Measurements from ENCODE around the gene LLGL2. TPM values are rescaled to one million over a fixed set of nuclear protein-coding genes. Genes with fewer than 3 reads are reported as not detected.
"Not testable (repeated sequence)": the region's sequence is repeated elsewhere in the genome, so short reads cannot be mapped to it uniquely, and the experiment has no call there.

Gene LLGL2
- polyA plus RNA-seq, 3 donors from 2014 or later = 81.2 to 137 (median 84.4) TPM

DNA sequence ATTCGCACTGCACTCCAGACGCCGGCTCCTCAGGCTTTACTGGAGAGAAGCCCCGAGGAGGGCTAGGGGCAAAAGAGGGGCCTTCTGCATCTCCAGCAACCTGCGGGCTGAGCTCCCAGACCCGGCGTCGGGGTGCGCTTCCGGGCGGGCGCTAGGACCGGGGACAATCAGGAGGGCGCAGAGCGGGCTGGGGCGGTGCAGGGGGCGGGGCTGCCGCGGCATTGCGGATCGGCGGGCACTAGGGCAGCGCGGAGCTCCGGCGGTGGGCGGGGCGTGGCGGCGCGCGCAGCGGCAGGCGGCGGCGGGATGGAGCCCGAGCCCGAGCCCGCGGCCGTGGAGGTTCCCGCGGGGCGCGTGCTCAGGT is 9.3 kb upstream of the LLGL2 start, which contains the start of gene TSEN54:
Gene TSEN54, plus strand, starts transcription at position 274 of the 364 bp plus-strand sequence. Its CDS starts 33 bp downstream, at position 307.
- Mint-ChIP-seq H3K27ac (peak within 1 kb of the TSS; percentile 96 to 100 (median 98)), H3K4me3 (peak within 1 kb of the TSS; percentile 87 to 95 (median 91)), H3K9me3 (no peaks in the 10 kb centered on the region), H3K27me3 (ENCODE audit: low read depth in 3 of 3) (peaks cover 3 to 17% (median 16%) of the 10 kb centered on the region in 3 donors), H3K4me1 (peaks cover 30 to 33% of the 10 kb centered on the region in 2 donors), H3K36me3 (peaks cover 6 to 14% (median 8%) of the 10 kb centered on the region in 3 donors)
- DNase-seq = peak; percentile 92 to 94 (median 94)

GRCh38 chr17:75516619-75517296 is 8.7 kb upstream of the LLGL2 start:
- Mint-ChIP-seq H3K27ac (peak overlapping the region; percentile 96 to 100 (median 98)), H3K9me3 (no peaks in the 10 kb centered on the region), H3K36me3 (peaks cover 6 to 15% (median 8%) of the 10 kb centered on the region in 3 donors), H3K4me1 (peaks cover 30 to 33% of the 10 kb centered on the region in 2 donors), H3K4me3 (peak overlapping the region; percentile 86 to 95 (median 91)), H3K27me3 (ENCODE audit: low read depth in 3 of 3) (peaks cover 3 to 17% (median 16%) of the 10 kb centered on the region in 3 donors)
- DNase-seq = peak; percentile 33 to 41 (median 38)

- H3K36me3 Mint-ChIP-seq = peaks cover 8 to 17% (median 10%) of the 10 kb centered on the region in 3 donors
- no peaks in the 10 kb centered on the region for H3K9me3 Mint-ChIP-seq
- H3K27me3 Mint-ChIP-seq (ENCODE audit: low read depth in 3 of 3) = peaks cover 3 to 17% (median 16%) of the 10 kb centered on the region in 3 donors
- peak overlapping the region; percentile 86 to 95 (median 91) for H3K4me3 Mint-ChIP-seq
- H3K4me1 Mint-ChIP-seq = peaks cover 30 to 33% of the 10 kb centered on the region in 2 donors
- peak; percentile 38 to 55 (median 46) for DNase-seq
- H3K27ac Mint-ChIP-seq = peak overlapping the region; percentile 96 to 100 (median 98)
Observed at GRCh38 chr17:75517297-75517865, 8.1 kb upstream of the LLGL2 start.

GRCh38 chr17:75518201-75518600 is 7.3 kb upstream of the LLGL2 start:
- peak; percentile 86 to 89 (median 88) for DNase-seq
- H3K27me3 Mint-ChIP-seq (ENCODE audit: low read depth in 3 of 3) = peaks cover 3 to 17% (median 16%) of the 10 kb centered on the region in 3 donors
- no peaks in the 10 kb centered on the region for H3K9me3 Mint-ChIP-seq
- peak overlapping the region; percentile 86 to 95 (median 91) for H3K4me3 Mint-ChIP-seq
- peaks cover 14 to 20% (median 15%) of the 10 kb centered on the region in 3 donors for H3K36me3 Mint-ChIP-seq
- H3K4me1 Mint-ChIP-seq = peaks cover 30 to 33% of the 10 kb centered on the region in 2 donors
- peak overlapping the region; percentile 96 to 100 (median 98) for H3K27ac Mint-ChIP-seq

GRCh38 chr17:75518983-75519537 is 6.4 kb upstream of the LLGL2 start:
- peaks cover 14 to 25% (median 17%) of the 10 kb centered on the region in 3 donors for H3K36me3 Mint-ChIP-seq
- H3K4me1 Mint-ChIP-seq = peaks cover 33 to 35% of the 10 kb centered on the region in 2 donors
- H3K4me3 Mint-ChIP-seq = peak overlapping the region in 4 of 5 donors; percentile 86 to 95 (median 89)
- H3K27me3 Mint-ChIP-seq (ENCODE audit: low read depth in 3 of 3) = peaks cover 4 to 17% (median 15%) of the 10 kb centered on the region in 3 donors
- H3K27ac Mint-ChIP-seq = peak overlapping the region; percentile 96 to 100 (median 98)
- H3K9me3 Mint-ChIP-seq = no peaks in the 10 kb centered on the region
- DNase-seq = no peak

- not testable (repeated sequence) for H3K4me3 Mint-ChIP-seq, H3K9me3 Mint-ChIP-seq, DNase-seq, H3K27ac Mint-ChIP-seq
- Mint-ChIP-seq H3K27me3 (ENCODE audit: low read depth in 3 of 3) (peaks cover 8 to 17% (median 13%) of the 10 kb centered on the region in 3 donors), H3K4me1 (peaks cover 33 to 37% of the 10 kb centered on the region in 2 donors), H3K36me3 (peaks cover 14 to 25% (median 17%) of the 10 kb centered on the region in 3 donors)
Observed at GRCh38 chr17:75520413-75520812, 5.1 kb upstream of the LLGL2 start.

GRCh38 chr17:75521290-75521689 is 4.2 kb upstream of the LLGL2 start:
- Mint-ChIP-seq H3K9me3 (no peaks in the 10 kb centered on the region), H3K27ac (peak overlapping the region in 2 of 6 donors; percentile 36 to 40)

GRCh38 chr17:75521951-75522727 is 3.4 kb upstream of the LLGL2 start:
- Mint-ChIP-seq H3K27ac (peak overlapping the region in 3 of 6 donors; percentile 45 to 85 (median 57)), H3K36me3 (peaks cover 14 to 25% (median 17%) of the 10 kb centered on the region in 3 donors), H3K4me1 (peaks cover 40 to 46% of the 10 kb centered on the region in 2 donors), H3K27me3 (ENCODE audit: low read depth in 3 of 3) (peaks cover 8 to 15% (median 11%) of the 10 kb centered on the region in 3 donors), H3K4me3 (no peak overlapping the region), H3K9me3 (no peaks in the 10 kb centered on the region)
- DNase-seq = no peak

More at GRCh38 chr17:75521290-75521689, 4.2 kb upstream of the LLGL2 start:
- H3K36me3 Mint-ChIP-seq = peaks cover 14 to 25% (median 17%) of the 10 kb centered on the region in 3 donors
- no peak for DNase-seq
- H3K4me1 Mint-ChIP-seq = peaks cover 35 to 39% of the 10 kb centered on the region in 2 donors
- H3K4me3 Mint-ChIP-seq = no peak overlapping the region
- peaks cover 8 to 17% (median 13%) of the 10 kb centered on the region in 3 donors for H3K27me3 Mint-ChIP-seq (ENCODE audit: low read depth in 3 of 3)

DNA sequence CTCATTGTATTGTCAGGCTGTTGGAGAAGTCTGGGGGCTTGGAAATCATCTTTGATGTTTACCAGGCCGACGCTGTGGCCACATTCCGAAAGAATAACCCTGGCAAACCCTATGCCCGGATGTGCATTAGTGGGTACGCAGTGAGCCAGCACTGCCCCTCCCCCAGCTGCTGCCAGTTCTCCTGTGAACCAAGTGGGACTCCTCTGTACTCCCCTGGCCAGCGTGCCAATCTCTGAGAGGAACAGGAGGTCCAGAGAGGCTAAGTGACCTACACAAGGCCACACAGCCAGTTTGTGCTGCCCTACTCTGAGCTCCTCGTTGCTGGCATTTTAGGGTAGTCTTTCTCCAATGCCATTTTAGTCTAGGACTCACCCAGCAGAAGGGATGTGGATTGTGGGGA is 1.9 kb upstream of the LLGL2 start:
- peaks cover 10 to 21% (median 14%) of the 10 kb centered on the region in 3 donors for H3K36me3 Mint-ChIP-seq
- peak overlapping the region in 4 of 5 donors; percentile 23 to 77 (median 53) for H3K4me3 Mint-ChIP-seq
- no peaks in the 10 kb centered on the region for H3K9me3 Mint-ChIP-seq
- peaks cover under 1 to 5% (median under 1%) of the 10 kb centered on the region in 3 donors for H3K27me3 Mint-ChIP-seq (ENCODE audit: low read depth in 3 of 3)
- DNase-seq = no peak
- H3K27ac Mint-ChIP-seq = peak overlapping the region in 5 of 6 donors; percentile 6 to 86 (median 76)
- H3K4me1 Mint-ChIP-seq = peaks cover 30 to 39% of the 10 kb centered on the region in 2 donors

GRCh38 chr17:75524269-75524969 is 1.1 kb upstream of the LLGL2 start:
- Mint-ChIP-seq H3K36me3 (peaks cover 8 to 20% (median 13%) of the 10 kb centered on the region in 3 donors), H3K27ac (peak overlapping the region; percentile 56 to 86 (median 70)), H3K4me1 (peaks cover 23 to 33% of the 10 kb centered on the region in 2 donors), H3K4me3 (peak overlapping the region; percentile 35 to 77 (median 71)), H3K9me3 (no peaks in the 10 kb centered on the region), H3K27me3 (ENCODE audit: low read depth in 3 of 3) (peaks cover 0 to 5% (median 0%) of the 10 kb centered on the region in 3 donors)
- DNase-seq = peak in 1 of 3 donors; percentile 11

GRCh38 chr17:75525806-75526554 is 483 bp downstream of the LLGL2 start:
- DNase-seq = peak in 2 of 3 donors; percentile 17 to 22
- Mint-ChIP-seq H3K27ac (peak overlapping the region; percentile 81 to 91 (median 85)), H3K36me3 (peaks cover 10 to 16% (median 12%) of the 10 kb centered on the region in 3 donors), H3K4me1 (peaks cover 21 to 36% of the 10 kb centered on the region in 2 donors), H3K4me3 (peak overlapping the region; percentile 90 to 96 (median 92)), H3K9me3 (no peaks in the 10 kb centered on the region), H3K27me3 (ENCODE audit: low read depth in 3 of 3) (peaks cover 0 to 5% (median 0%) of the 10 kb centered on the region in 3 donors)
